HG02970 (cell line): ENCODE data around the gene DHRS13.
"Not testable (repeated sequence)": the region's sequence is repeated elsewhere in the genome, so short reads cannot be mapped to it uniquely, and the experiment has no call there.

Experiments
- ATAC-seq: cut with Tn5 transposase; IDR thresholded peaks from one replicate; pipeline ENCODE4 v1.9.1; 2021; ENCODE audit warnings: mild to moderate bottlenecking, moderate library complexity, moderate number of reproducible peaks; ENCODE audit not compliant: unreplicated experiment, low FRiP score

The DHRS13 gene

DNA sequence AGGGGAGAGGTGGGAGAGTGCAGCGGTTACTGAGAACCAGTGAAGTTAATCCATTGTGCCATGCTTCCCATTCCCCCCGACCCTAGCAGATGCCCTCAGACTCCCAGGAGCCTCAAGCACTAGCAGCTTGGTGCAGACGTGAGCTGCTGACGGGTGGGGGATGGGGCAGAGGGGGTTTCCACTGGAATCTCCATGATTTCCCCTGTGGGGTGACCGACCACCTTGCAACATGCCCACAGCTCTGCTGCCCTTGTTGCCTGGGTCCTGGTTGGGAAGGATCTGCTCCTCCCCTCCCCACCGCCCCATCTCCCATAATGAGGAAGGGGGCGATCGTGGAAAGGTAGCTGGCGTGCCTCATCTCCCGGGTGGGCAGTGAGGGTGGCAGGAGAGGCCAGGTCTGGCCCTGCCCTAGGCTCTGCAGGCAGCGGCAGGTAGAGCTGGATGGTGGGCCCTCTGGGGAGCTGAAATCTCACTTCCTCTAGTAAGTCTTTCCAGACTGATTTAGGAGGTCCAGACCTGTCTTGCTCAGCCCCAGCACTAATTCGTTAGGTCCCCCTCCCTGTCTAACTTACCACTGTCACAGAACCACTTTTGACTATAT, 14.9 kb downstream of the DHRS13 start:
- no peak for ATAC-seq

GRCh38 chr17:28885951-28886350, 16.9 kb downstream of the DHRS13 start:
- ATAC-seq: no peak

DNA sequence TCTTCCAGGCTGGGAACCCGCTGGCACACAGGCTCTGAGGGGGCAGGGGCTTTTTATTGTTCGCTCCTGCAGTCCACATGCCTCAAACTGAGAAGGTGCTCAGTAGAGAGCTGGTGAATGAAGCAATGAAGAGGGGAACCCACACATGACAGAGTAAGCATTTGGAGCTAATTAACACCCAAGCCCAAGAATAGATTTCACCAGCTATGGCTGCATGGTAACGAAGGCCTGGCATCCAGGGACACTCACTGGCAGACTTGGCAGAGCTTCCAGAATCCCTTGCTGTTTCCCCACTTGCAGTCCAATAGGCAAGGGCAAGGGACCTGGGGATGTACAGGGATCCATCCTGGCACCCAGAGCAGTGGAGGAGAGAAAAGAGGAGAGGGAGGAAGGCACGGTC, 17.5 kb downstream of the DHRS13 start:
- ATAC-seq: no peak

DNA sequence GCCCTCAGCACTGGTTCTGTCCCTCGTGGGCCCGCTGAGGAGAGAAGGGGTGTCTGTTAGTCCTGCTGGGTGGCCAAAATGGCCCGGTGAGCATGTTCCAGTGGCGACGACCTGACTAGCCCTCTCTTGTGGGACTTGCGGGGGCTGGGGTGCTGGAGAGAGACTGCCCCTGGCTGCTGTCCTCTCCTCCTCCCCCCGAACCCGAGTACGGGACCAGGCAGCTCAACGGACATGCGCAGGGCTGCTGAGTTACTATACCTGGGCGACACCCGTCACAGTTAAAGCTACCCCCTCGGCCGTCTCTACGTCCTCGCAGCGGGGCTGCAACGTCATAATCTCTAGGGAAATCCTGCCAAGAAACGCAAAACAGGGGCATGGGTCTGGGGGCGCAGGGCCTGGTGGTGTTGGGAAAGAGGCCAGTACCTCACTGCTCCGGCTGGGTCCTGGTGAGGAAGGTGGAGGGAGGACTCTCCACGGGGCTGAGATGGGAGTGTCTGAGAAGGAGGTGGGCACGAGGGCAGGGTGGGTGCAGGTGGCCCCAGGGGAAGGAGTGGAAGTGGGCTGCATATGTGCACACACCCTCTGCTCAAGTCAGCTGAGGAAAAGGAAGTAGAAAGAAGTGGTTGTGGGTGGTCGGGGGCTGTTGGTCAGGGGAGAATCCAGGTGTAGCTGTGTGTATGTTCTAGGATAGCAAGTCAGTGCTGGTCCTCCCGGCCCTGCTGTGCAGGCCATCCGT, 18.7 kb downstream of the DHRS13 start:
- ATAC-seq: no peak

DNA sequence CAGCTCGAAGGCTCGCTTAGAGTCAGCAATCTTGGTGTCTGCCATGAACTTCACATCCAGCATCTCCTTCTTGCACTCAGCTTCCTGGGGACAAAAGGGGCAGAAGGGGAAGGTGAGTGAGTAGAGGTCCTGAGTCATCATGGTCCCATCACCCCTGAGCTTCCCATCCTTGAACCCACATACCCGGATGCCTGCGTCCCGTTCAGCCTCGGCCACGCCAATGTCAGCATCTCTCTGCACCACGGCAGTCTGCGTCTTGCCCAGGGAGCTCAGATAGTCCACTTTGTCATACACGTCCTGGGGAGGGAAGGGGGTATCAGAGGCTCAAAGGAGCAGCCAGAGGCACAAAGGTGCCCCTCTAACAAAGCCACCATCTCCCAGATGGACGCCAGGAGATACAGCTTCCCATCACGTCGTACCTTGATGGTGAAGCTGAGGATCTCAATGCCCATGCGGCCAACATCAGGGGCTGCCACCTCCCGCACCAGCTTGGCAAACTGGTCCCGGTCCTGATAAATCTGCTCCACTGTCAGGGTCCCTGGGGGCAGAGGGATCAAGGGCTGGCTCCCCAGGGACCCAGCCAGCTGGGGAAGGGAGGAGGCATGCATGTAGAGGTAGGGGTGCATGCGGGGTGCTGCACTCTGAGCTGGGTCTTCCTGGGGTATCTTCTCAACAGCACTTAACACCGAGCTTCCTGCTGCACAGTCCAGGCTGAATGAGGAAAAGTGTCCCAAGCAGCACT, 20.6 kb downstream of the DHRS13 start:
- ATAC-seq: no peak

- no peak for ATAC-seq
These were observed 21.3 kb downstream of the DHRS13 start for GRCh38 chr17:28881533-28882056.

- ATAC-seq: no peak
These were observed 22.3 kb downstream of the DHRS13 start for GRCh38 chr17:28880572-28880945.

GRCh38 chr17:28879886-28880571, 22.9 kb downstream of the DHRS13 start:
- ATAC-seq: no peak

DNA sequence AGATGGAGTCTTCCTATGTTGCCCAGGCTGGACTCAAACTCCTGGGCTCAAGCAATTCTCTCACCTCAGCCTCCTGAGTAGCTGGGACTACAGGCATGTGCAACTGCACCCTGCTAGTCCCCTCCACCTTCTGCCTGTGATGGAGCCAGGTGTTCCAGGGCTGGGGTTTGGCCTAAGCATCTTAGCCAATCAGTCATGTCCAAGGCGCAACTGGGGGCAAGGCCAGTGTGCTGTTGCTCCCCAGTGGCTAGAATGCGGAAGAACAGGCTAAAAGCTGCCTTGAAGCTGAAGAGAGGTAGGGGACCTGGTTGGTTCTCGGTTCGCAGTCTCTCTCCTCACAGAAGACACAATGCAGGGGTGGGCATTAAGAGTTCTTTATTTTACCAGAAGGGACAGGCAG, 23.9 kb downstream of the DHRS13 start:
- no peak for ATAC-seq

GRCh38 chr17:28878158-28878910, 24.5 kb downstream of the DHRS13 start:
- no peak for ATAC-seq

DNA sequence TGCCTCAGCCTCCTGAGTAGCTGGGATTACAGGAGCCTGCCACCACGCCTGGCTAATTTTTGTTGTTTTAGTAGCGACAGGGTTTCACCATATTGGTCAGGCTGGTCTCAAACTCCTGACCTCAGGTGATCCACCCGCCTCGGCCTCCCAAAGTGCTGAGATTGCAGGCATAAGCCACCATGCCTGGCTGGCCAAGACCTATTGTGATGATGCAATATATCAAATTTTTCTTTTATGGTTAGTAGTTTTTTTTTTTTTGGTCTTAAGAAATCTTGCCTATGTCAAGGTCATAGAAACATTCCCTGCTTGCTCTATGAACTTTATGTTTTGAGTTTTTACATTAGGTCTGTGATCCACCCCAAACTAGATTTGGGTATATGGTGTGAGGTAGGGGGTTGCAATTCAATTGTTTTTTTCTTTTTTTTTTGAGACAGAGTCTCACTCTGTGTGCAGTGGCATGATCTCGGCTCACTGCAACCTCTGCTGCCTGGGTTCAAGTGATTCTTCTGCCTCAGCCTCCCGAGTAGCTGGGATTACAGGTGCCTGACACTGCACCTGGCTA, 25.6 kb downstream of the DHRS13 start:
- not testable (repeated sequence) for ATAC-seq

- ATAC-seq: no peak
These were observed 26.9 kb downstream of the DHRS13 start for GRCh38 chr17:28875848-28876550.

DNA sequence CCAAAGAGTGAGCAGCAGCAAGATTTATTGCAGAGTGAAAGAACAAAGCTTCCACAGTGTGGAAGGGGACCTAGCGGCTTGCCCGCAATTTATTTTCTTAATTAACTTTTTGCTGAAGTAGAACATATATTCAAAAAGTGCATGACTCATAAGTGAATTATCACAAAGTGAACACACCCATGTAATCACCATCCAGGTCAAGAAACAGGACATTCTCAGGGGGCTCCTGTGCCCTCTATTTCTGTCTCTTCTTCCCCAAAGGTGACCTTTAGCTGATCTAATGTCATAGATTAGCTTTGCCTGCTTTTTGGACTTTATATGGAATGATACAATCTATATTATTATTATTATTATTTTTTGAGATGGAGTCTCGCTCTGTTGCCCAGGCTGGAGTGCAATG, 28.1 kb downstream of the DHRS13 start:
- no peak for ATAC-seq

- ATAC-seq: no peak
These were observed 29.0 kb downstream of the DHRS13 start for GRCh38 chr17:28873839-28874238.

DNA sequence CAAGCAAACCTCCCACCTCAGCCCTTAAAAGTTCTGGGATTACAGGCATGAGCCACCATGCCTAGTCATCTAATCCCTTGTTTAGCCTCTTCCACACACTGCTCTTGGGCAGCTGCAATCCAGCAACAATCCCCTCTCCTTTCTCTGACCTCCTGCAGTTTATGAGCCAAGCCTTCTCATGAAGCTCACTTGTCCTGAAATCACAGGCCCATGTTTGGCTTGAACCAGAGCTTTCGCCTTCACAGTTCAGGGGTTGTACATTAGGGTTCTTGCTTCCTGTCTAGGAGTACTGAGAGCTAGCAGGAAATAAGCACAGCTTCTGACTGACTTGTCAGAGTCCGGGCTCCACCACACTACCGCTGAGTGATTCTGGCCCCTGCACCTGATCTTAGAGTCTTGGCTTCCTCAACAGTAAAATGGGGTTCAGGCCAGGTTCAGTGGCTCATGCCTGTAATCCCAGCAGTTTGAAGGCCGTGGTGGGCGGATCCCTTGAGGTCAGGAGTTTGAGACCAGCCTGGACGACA, 31.8 kb downstream of the DHRS13 start:
- ATAC-seq: no peak

- no peak for ATAC-seq
These were observed 35.6 kb downstream of the DHRS13 start for GRCh38 chr17:28867276-28867675.

DNA sequence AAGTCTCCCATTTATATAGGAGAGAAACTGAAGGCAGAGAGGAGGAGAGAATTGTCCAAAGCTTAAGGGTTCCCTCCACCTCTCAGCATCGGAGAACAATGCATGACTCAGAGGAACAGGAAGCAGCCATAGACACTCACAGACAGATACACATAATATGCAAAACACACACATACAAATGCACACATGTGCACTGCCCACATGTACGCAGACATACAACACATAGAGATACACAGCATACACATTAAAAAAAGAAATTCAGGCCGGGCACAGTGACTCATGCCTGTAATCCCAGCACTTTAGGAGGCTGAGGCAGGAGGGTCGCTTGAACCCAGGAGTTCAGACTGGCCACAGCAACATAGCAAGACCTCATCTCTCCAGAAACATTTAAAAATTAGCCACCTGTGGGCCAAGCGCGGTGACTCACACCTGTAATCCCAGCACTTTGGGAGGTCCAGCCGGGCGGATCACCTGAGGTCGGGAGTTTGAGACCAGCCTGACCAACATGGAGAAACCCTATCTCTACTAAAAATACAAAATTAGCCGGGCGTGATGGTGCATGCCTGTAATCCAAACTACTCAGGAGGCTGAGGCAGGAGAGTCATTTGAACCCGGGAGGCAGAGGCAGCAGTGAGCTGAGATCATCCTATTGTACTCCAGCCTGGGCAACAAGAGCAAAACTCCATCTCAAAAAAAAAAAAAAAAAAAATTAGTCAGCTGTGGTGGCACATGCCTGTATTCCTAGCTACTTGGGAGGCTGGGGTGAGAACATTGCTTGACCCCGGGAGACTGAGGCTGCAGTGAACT, 36.7 kb downstream of the DHRS13 start:
- ATAC-seq: no peak
